ENCODE measurements around the gene NTM.

The NTM gene

GRCh38 chr11:131392528-131393255 is 22.3 kb downstream of the NTM start:
- Mint-ChIP-seq H3K4me3 (no peak overlapping the region), H3K27ac (no peak overlapping the region), H3K4me1 (no peaks in the 10 kb centered on the region), H3K27me3 (peaks cover 2% of the 10 kb centered on the region), H3K36me3 (no peaks in the 10 kb centered on the region), H3K9me3 (no peaks in the 10 kb centered on the region)

- H3K27ac Mint-ChIP-seq = no peak overlapping the region
- H3K4me3 Mint-ChIP-seq = no peak overlapping the region
Measured at GRCh38 chr11:131393691-131394090, 23.3 kb downstream of the NTM start.

GRCh38 chr11:131397675-131398074 is 27.3 kb downstream of the NTM start:
- H3K4me3 Mint-ChIP-seq = no peak overlapping the region
- no peaks in the 10 kb centered on the region for H3K36me3 Mint-ChIP-seq

More at GRCh38 chr11:131393691-131394090, 23.3 kb downstream of the NTM start:
- no peaks in the 10 kb centered on the region for H3K4me1 Mint-ChIP-seq
- H3K27me3 Mint-ChIP-seq = no peaks in the 10 kb centered on the region
- no peaks in the 10 kb centered on the region for H3K36me3 Mint-ChIP-seq
- H3K9me3 Mint-ChIP-seq = no peaks in the 10 kb centered on the region

GRCh38 chr11:131402040-131402439 is 31.6 kb downstream of the NTM start:
- no peaks in the 10 kb centered on the region for H3K4me1 Mint-ChIP-seq
- H3K9me3 Mint-ChIP-seq = no peaks in the 10 kb centered on the region
- no peak overlapping the region for H3K27ac Mint-ChIP-seq
- no peaks in the 10 kb centered on the region for H3K36me3 Mint-ChIP-seq
- no peak overlapping the region for H3K4me3 Mint-ChIP-seq
- no peaks in the 10 kb centered on the region for H3K27me3 Mint-ChIP-seq

More at GRCh38 chr11:131397675-131398074, 27.3 kb downstream of the NTM start:
- H3K4me1 Mint-ChIP-seq = no peaks in the 10 kb centered on the region
- H3K27ac Mint-ChIP-seq = no peak overlapping the region
- H3K9me3 Mint-ChIP-seq = no peaks in the 10 kb centered on the region
- H3K27me3 Mint-ChIP-seq = no peaks in the 10 kb centered on the region

- H3K27me3 Mint-ChIP-seq = no peaks in the 10 kb centered on the region
- H3K4me3 Mint-ChIP-seq = no peak overlapping the region
- no peaks in the 10 kb centered on the region for H3K4me1 Mint-ChIP-seq
- H3K36me3 Mint-ChIP-seq = no peaks in the 10 kb centered on the region
- H3K9me3 Mint-ChIP-seq = no peaks in the 10 kb centered on the region
- no peak overlapping the region for H3K27ac Mint-ChIP-seq
Measured at GRCh38 chr11:131404010-131404409, 33.6 kb downstream of the NTM start.

GRCh38 chr11:131408025-131408640 is 37.7 kb downstream of the NTM start:
- Mint-ChIP-seq H3K36me3 (no peaks in the 10 kb centered on the region), H3K27me3 (no peaks in the 10 kb centered on the region), H3K9me3 (no peaks in the 10 kb centered on the region), H3K4me1 (no peaks in the 10 kb centered on the region), H3K4me3 (no peak overlapping the region), H3K27ac (no peak overlapping the region)

GRCh38 chr11:131409345-131409744 is 38.9 kb downstream of the NTM start:
- Mint-ChIP-seq H3K27me3 (no peaks in the 10 kb centered on the region), H3K36me3 (no peaks in the 10 kb centered on the region), H3K4me3 (no peak overlapping the region), H3K9me3 (no peaks in the 10 kb centered on the region), H3K4me1 (no peaks in the 10 kb centered on the region), H3K27ac (no peak overlapping the region)

- no peak overlapping the region for H3K27ac Mint-ChIP-seq
- H3K4me1 Mint-ChIP-seq = no peaks in the 10 kb centered on the region
- H3K27me3 Mint-ChIP-seq = no peaks in the 10 kb centered on the region
- no peaks in the 10 kb centered on the region for H3K36me3 Mint-ChIP-seq
- H3K4me3 Mint-ChIP-seq = no peak overlapping the region
- H3K9me3 Mint-ChIP-seq = no peaks in the 10 kb centered on the region
Measured at GRCh38 chr11:131411636-131412035, 41.2 kb downstream of the NTM start.

GRCh38 chr11:131412061-131412460 is 41.6 kb downstream of the NTM start:
- H3K9me3 Mint-ChIP-seq = peaks cover 1% of the 10 kb centered on the region
- no peak overlapping the region for H3K4me3 Mint-ChIP-seq
- no peaks in the 10 kb centered on the region for H3K4me1 Mint-ChIP-seq
- H3K27me3 Mint-ChIP-seq = no peaks in the 10 kb centered on the region
- no peak overlapping the region for H3K27ac Mint-ChIP-seq
- no peaks in the 10 kb centered on the region for H3K36me3 Mint-ChIP-seq

- Mint-ChIP-seq H3K4me3 (no peak overlapping the region), H3K36me3 (no peaks in the 10 kb centered on the region), H3K9me3 (peaks cover 4% of the 10 kb centered on the region), H3K27ac (no peak overlapping the region), H3K27me3 (no peaks in the 10 kb centered on the region), H3K4me1 (no peaks in the 10 kb centered on the region)
Measured at GRCh38 chr11:131413217-131413616, 42.8 kb downstream of the NTM start.

GRCh38 chr11:131418189-131418588 is 47.8 kb downstream of the NTM start:
- Mint-ChIP-seq H3K27ac (no peak overlapping the region), H3K36me3 (no peaks in the 10 kb centered on the region), H3K4me3 (no peak overlapping the region), H3K9me3 (peaks cover 4% of the 10 kb centered on the region), H3K4me1 (no peaks in the 10 kb centered on the region), H3K27me3 (peaks cover 2% of the 10 kb centered on the region)

- Mint-ChIP-seq H3K4me3 (no peak overlapping the region), H3K27me3 (peaks cover 2% of the 10 kb centered on the region), H3K36me3 (no peaks in the 10 kb centered on the region), H3K9me3 (peaks cover 4% of the 10 kb centered on the region), H3K4me1 (no peaks in the 10 kb centered on the region), H3K27ac (no peak overlapping the region)
Measured at GRCh38 chr11:131421066-131421855, 50.8 kb downstream of the NTM start.

GRCh38 chr11:131422029-131422428 is 51.6 kb downstream of the NTM start:
- no peaks in the 10 kb centered on the region for H3K4me1 Mint-ChIP-seq
- no peaks in the 10 kb centered on the region for H3K36me3 Mint-ChIP-seq
- H3K27me3 Mint-ChIP-seq = peaks cover 2% of the 10 kb centered on the region
- H3K9me3 Mint-ChIP-seq = peaks cover 3% of the 10 kb centered on the region
- H3K27ac Mint-ChIP-seq = no peak overlapping the region
- no peak overlapping the region for H3K4me3 Mint-ChIP-seq

GRCh38 chr11:131422496-131422895 is 52.1 kb downstream of the NTM start:
- peaks cover under 1% of the 10 kb centered on the region for H3K9me3 Mint-ChIP-seq

GRCh38 chr11:131423688-131424087 is 53.3 kb downstream of the NTM start:
- Mint-ChIP-seq H3K4me1 (no peaks in the 10 kb centered on the region), H3K4me3 (no peak overlapping the region), H3K9me3 (peaks cover 6% of the 10 kb centered on the region), H3K36me3 (no peaks in the 10 kb centered on the region), H3K27me3 (peaks cover 2% of the 10 kb centered on the region), H3K27ac (no peak overlapping the region)

More at GRCh38 chr11:131422496-131422895, 52.1 kb downstream of the NTM start:
- Mint-ChIP-seq H3K4me3 (no peak overlapping the region), H3K4me1 (no peaks in the 10 kb centered on the region), H3K27me3 (peaks cover 2% of the 10 kb centered on the region), H3K36me3 (no peaks in the 10 kb centered on the region), H3K27ac (no peak overlapping the region)
